GM19452 (cell line): ENCODE data around the gene TPRG1L.

ENCODE experiments used
- ATAC-seq: cut with Tn5 transposase; IDR thresholded peaks from one replicate; pipeline ENCODE4 v1.9.1; 2021; ENCODE audit not compliant: unreplicated experiment

Gene TPRG1L

GRCh38 chr1:3660704-3661103 lies 35.9 kb downstream of the TPRG1L start:
- no peak for ATAC-seq

GRCh38 chr1:3661631-3662030 lies 36.8 kb downstream of the TPRG1L start:
- no peak for ATAC-seq

DNA sequence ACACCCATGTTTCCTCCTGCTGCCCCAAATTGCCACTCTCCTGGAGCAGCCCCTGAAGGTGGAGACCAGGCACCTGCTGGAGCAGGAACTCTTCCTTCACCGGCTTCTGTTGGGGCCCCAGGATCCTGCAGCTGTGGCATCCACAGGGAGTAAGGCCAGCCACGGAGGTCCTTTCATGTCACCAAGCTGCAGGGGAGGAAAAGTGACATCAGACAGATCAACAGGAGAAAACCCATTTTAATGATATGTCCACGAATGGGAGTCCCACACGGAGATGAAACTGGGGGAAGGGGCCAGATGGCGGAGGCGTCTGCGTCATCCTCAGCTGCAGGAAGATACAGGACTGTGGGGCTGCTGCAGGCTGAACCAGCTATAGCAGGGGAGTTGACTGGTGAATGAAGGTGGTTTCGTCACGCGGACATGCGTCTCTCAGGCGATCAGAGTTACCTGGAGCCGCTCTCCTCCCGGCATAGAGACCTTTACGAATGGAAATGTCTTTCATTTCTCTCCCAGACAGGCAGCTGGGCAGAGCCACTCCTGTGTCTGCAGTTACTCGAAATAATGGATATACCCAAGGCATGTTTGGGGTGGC lies 37.4 kb downstream of the TPRG1L start:
- ATAC-seq, result no peak

GRCh38 chr1:3663999-3664699 lies 39.3 kb downstream of the TPRG1L start:
- no peak for ATAC-seq

- ATAC-seq, result no peak
These were observed 40.0 kb downstream of the TPRG1L start for GRCh38 chr1:3664700-3665375.

GRCh38 chr1:3668148-3668547 lies 43.3 kb downstream of the TPRG1L start:
- ATAC-seq, result no peak

- ATAC-seq, result no peak
These were observed 43.9 kb downstream of the TPRG1L start for GRCh38 chr1:3668585-3669300.

DNA sequence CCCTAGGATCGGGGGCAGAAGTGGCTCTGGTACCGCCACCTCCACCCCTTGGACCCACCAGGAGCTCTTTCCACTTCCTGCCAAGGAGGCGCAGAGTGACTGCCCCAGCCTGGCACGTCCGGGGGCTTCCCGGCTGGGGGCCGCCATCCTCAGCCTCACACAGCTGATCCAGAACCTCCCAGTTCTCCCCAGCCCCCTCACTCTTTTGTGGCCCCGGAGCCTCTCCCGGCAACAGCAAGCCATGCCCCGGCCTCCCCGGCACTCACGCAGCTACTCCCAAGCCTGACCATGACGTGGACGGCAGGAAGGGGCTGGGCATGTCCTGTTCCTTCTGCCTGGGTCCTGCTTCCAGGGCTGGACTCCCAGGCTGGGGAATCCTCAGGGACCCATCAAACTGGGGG lies 44.6 kb downstream of the TPRG1L start:
- no peak for ATAC-seq

DNA sequence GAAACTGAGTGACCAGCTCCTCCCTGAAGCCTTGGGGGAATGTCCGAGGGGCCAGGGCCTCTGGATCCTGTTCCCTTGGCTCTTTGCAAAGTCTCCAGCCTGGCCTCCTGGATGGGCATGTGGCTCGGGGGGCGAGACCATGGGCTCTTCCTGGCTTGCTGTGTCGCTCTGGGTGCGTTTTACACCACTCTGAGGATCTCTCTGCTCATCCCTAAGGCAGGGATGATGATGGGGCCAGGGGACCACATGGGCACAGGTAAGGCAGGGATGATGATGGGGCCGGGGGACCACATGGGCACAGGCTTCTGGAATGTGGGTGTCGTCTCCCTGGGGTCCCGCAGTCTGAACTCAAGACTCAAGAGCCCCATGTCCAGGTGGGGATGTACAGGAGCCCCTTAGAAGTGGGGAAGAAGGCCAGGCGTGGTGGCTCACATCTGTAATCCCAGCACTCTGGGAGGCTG lies 45.2 kb downstream of the TPRG1L start:
- ATAC-seq, result no peak

GRCh38 chr1:3670823-3671265 lies 46.0 kb downstream of the TPRG1L start:
- ATAC-seq, result no peak

GRCh38 chr1:3671371-3672180 lies 46.8 kb downstream of the TPRG1L start:
- ATAC-seq, result no peak

- no peak for ATAC-seq
These were observed 47.6 kb downstream of the TPRG1L start for GRCh38 chr1:3672231-3672970.

- ATAC-seq, result no peak
These were observed 48.2 kb downstream of the TPRG1L start for GRCh38 chr1:3672971-3673361.

DNA sequence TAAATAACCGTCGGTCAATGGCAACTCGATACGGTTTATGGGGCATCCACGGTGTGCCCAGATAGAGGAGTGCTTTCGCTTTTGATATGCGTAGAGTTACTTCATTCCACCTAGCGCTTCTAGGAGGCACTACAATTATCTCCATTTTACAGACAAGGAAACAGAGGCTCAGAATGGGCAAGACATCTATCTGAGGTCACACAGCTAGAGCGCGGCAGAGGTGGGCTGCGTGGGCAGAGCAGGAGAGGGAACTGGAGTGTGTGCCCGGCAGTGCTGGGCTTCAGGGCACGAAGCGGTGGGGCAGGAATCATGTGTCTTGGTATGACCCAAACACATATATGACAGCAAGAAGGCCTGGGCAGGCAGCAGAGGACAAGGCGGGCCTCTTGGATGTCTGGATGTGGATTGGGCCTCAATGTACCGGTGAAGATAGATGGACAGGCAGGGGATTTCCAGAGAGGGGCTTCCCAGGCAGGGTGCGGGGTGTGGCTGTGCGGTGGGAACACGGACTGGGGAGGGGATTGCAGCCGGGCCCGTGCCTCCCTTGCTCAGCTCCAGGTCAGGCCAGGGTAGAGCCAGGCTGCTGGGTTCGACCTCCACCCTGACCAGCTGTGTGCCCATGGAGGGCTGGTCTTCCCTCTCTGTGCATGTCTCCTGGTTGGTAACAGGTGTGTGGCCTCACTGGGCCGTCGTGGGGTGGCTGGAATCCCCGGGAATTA lies 48.7 kb downstream of the TPRG1L start:
- no peak for ATAC-seq

DNA sequence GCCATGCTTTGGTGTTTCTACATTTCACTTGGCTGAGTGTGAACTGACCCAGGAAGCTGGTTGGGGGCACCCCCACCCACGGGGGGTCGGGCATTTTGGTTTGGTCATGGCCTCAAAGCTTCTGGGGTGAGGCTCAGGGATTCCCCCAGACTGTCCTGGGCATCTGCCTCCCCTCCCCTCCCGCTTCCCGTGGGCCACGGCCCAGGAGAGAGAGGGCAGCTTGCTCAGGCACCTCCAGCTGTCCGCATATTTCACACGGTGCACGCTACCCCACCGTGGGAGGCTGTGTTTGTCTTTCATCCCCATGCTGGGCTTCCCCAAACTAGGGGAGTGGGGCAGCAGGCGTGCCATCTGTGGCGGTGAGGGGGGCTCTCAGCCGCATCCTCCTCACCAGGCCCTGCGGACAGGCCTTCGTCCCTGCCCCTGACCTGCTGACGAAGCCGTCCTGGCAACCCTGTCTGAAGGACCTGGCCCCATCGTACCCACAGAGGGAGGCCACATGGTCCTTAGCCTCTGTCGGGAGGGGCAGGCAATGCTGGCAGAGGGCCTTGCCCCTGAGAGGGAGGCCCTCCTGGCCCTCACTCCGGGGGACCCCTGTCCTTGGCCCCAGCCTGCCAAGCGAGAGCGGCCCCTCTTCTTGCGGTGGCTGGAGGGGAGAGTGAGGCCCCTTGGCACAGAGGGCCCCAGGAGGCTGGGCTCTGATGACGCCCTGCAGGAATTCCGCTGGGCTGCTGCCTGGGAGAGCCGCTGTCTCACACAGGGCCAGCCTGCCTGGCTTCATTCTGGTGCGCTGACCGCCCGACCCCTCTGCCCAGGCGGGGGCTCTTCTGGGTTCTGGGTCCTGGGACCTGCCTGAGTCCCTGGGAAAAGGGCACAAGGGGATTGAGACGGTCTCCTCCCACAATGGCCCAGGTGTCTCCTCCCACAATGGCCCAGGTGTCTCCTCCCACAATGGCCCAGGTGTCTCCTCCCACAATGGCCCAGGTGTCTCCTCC lies 49.6 kb downstream of the TPRG1L start:
- no peak for ATAC-seq

- ATAC-seq, result no peak
These were observed 50.6 kb downstream of the TPRG1L start for GRCh38 chr1:3675436-3675835.

DNA sequence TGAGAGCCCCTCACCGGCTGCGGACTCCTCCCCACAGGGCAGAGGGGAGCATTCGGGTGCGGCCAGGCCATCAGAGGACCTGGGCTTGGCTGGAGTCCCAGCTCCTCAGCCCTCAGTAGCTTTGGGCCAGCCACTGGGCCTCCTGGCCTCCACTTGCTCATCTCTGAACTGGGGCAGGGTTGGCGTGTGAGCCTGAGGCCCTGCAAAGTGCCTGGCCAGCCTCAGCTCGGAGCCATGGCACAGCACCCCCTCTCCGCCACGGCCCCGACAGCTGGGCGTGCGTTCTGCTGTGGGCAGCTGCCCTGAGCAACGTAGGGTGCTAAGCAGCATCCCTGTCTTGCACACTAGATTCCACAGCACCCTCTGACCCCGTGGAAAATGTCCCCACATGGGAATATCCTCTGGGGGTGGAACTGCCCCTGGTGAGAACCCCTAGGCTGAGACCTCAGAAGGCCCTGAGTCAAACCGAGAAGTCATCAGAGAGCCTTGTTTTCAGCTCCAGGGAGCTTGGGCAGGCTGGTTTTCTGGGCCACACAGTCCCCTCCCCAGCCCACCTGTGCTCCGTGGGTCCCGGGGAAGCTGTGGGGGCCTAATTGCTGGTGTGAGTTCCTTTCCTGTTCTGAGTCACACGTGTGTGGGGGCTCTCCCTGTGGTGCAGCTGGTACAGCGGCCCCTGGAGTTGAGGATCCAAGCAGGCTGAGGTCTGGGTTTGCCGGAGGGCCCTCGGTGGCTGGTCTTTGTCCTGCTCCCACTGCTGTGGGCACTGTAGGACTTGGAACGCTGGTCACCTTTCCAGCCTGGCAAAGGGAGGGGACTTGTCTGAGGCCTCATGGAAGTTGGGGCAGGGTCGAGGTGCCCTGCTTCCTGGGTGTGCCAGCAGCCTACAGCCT lies 52.0 kb downstream of the TPRG1L start:
- peak; percentile 57 for ATAC-seq
